ENCODE results near the gene ATF3. TPM values are rescaled to one million over a fixed set of nuclear protein-coding genes. Genes with fewer than 3 reads are reported as not detected.

The ATF3 gene
- total and polyA plus RNA-seq, 3 experiments from 2014 or later: 58.8 to 59.0 TPM; not detected in 1

DNA sequence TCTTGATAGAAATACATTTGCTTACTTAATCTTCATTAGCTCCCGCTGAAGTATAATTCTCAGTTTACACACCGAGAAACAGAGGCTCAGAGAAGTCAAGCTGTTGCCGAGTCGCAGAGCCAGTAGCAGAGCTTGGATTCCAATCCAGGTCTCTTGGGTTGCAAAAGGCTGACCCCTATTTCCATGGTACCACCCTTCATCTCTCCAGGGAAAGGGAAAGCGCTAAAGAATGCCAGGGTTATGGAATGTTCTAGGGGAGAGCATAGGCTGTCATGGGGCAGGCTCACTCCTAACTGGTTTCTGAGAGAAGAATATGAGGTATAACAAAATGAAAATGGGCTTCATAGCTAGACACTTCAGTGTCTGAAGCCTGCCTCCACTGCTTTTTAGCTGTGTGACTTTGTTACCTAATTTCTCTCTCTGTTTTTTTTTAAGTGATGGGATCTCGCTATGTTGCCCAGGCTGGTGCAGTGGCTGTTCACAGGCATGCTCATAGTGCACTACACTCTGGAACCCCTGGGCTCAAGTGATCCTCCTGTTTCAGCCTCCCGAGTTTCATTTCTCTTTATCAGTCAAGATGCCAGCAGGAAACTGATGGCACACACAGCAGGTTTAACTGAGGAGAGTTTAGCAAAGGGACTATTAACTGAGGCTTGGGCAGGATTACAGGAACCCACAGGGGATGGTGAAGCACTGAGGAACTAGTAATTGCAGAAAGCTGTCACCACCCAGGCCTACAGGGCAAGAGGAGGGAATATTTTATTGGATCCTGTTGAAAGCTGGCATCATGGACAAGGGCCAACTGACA lies 25.5 kb upstream of the ATF3 start:
- Mint-ChIP-seq H3K36me3 (peaks cover 0 to 2% (median 0%) of the 10 kb centered on the region in 3 donors), H3K4me3 (no peak overlapping the region), H3K27me3 (peaks cover 15 to 78% of the 10 kb centered on the region in 2 donors), H3K9me3 (no peaks in the 10 kb centered on the region), H3K4me1 (no peaks in the 10 kb centered on the region), H3K27ac (no peak overlapping the region)
- CTCF ChIA-PET: no interaction called here
- Histone ChIP-seq H3K4me1 (ENCODE audit: insufficient read depth, low read length) (no peaks in the 10 kb centered on the region), H3K4me3 (ENCODE audit: low read length) (no peak overlapping the region), H3K27ac (ENCODE audit: low read depth, low read length) (no peak overlapping the region), H3K27me3 (ENCODE audit: insufficient read depth, low read length, poor library complexity, severe bottlenecking) (peaks cover 29% of the 10 kb centered on the region), H3K9me3 (ENCODE audit: low read length) (no peaks in the 10 kb centered on the region), H3K36me3 (ENCODE audit: insufficient read depth, low read length) (no peaks in the 10 kb centered on the region)
- POLR2A ChIA-PET: no interaction called here
- DNase-seq: no peak

DNA sequence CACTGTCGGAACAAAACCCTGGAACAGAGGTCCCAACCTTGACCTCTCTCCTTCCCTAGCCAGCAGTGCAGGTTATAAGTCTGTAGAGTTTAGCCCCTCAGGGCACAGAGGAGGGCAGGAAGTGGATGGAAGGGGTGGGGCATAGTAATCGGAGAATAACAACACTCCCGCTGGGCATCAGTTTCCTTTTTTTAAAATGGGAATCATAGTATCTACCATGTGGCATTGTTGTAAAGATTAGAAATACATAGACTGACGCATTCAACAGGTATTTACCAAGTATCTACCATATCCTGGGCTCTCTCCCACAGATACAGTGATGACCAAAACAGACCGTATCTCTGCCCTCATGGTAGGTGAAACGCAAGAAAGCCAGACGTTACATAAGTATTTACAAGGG lies 24.9 kb upstream of the ATF3 start:
- no peaks in the 10 kb centered on the region for H3K4me1 ChIP-seq (ENCODE audit: insufficient read depth, low read length)
- DNase-seq: no peak
- ChIA-PET CTCF (no interaction called here), POLR2A (no interaction called here)
- no peaks in the 10 kb centered on the region for H3K9me3 ChIP-seq (ENCODE audit: low read length)
- H3K4me3 Mint-ChIP-seq: no peak overlapping the region
- peaks cover 15 to 77% of the 10 kb centered on the region in 2 donors for H3K27me3 Mint-ChIP-seq
- no peak overlapping the region for H3K4me3 ChIP-seq (ENCODE audit: low read length)
- H3K27me3 ChIP-seq (ENCODE audit: insufficient read depth, low read length, poor library complexity, severe bottlenecking): peaks cover 31% of the 10 kb centered on the region
- H3K36me3 Mint-ChIP-seq: peaks cover 0 to 2% (median 0%) of the 10 kb centered on the region in 3 donors
- no peak overlapping the region for H3K27ac ChIP-seq (ENCODE audit: low read depth, low read length)
- no peak overlapping the region for H3K27ac Mint-ChIP-seq
- no peaks in the 10 kb centered on the region for H3K9me3 Mint-ChIP-seq
- H3K4me1 Mint-ChIP-seq: no peaks in the 10 kb centered on the region
- H3K36me3 ChIP-seq (ENCODE audit: insufficient read depth, low read length): no peaks in the 10 kb centered on the region

DNA sequence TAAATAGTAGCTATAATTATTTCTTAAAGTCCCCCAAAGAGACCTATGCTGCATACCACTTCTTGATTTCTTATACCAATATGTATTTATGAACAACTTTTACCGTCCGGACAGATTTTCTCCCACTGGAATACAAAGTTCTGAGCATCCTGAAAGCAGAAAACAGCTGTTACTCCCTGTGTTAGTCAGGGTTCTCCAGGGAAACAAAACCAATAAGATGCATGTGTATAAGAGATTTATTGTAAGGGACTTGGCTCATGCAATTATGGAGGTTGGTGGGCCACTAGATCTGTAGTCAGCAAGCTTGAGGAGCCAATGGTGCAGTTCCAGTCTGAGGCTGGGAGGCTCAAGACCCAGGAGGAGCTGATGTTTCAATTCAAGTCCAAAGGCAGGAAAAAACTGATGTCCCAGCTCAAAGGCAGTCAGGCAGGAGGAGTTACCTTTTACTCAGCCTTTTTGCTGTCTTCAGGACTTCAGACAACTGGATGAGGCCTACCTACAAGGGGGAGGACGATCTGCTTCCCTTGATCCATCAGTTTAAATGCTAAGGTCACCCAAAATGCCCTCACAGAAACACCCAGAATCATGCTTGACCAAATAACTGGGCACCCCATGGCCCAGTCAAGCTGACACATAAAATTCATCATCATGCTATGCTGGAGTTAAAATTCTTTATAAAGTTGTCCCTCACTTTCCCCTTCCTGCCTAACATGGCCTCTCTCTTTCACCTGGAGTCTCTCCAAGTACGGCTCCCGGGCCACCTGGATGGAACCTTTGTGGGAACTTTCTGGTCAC lies 24.3 kb upstream of the ATF3 start:
- no peaks in the 10 kb centered on the region for H3K36me3 ChIP-seq (ENCODE audit: insufficient read depth, low read length)
- no peak overlapping the region for H3K4me3 Mint-ChIP-seq
- no peak overlapping the region for H3K27ac ChIP-seq (ENCODE audit: low read depth, low read length)
- H3K27me3 ChIP-seq (ENCODE audit: insufficient read depth, low read length, poor library complexity, severe bottlenecking): peaks cover 31% of the 10 kb centered on the region
- H3K4me1 Mint-ChIP-seq: no peaks in the 10 kb centered on the region
- peaks cover 17 to 77% of the 10 kb centered on the region in 2 donors for H3K27me3 Mint-ChIP-seq
- H3K27ac Mint-ChIP-seq: no peak overlapping the region
- no peaks in the 10 kb centered on the region for H3K9me3 Mint-ChIP-seq
- no peaks in the 10 kb centered on the region for H3K4me1 ChIP-seq (ENCODE audit: insufficient read depth, low read length)
- peaks cover 0 to 2% (median 0%) of the 10 kb centered on the region in 3 donors for H3K36me3 Mint-ChIP-seq
- no peaks in the 10 kb centered on the region for H3K9me3 ChIP-seq (ENCODE audit: low read length)
- no peak overlapping the region for H3K4me3 ChIP-seq (ENCODE audit: low read length)
- no peak for DNase-seq
- CTCF ChIA-PET: no interaction called here
- POLR2A ChIA-PET: no interaction called here

DNA sequence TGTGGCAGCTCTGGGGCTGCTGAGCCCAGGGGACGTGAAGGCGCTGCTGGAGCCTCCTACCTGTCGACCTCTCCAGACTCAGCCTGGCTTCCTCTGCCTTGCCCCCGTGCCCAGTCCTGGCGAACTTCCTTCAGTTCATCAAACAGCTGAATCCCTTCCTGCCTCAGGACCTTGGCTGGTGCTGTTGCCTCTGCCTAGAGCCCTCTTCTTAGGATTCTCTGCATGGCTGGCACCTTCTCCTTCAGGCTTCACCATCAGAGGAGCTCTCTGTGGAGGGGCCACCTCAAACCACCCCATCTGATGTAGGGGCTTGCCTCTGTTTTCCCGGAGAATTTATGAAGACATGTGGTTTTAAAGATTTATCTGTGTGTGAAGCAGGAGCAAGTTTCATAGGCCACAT lies 23.4 kb upstream of the ATF3 start:
- Mint-ChIP-seq H3K27me3 (peaks cover 18 to 73% of the 10 kb centered on the region in 2 donors), H3K36me3 (peaks cover 0 to 2% (median 0%) of the 10 kb centered on the region in 3 donors), H3K4me1 (no peaks in the 10 kb centered on the region), H3K4me3 (no peak overlapping the region), H3K9me3 (no peaks in the 10 kb centered on the region), H3K27ac (no peak overlapping the region)
- no peak for DNase-seq
- Histone ChIP-seq H3K4me1 (ENCODE audit: insufficient read depth, low read length) (no peaks in the 10 kb centered on the region), H3K9me3 (ENCODE audit: low read length) (no peaks in the 10 kb centered on the region), H3K36me3 (ENCODE audit: insufficient read depth, low read length) (no peaks in the 10 kb centered on the region), H3K27ac (ENCODE audit: low read depth, low read length) (no peak overlapping the region), H3K4me3 (ENCODE audit: low read length) (no peak overlapping the region), H3K27me3 (ENCODE audit: insufficient read depth, low read length, poor library complexity, severe bottlenecking) (peaks cover 31% of the 10 kb centered on the region)
- CTCF ChIA-PET: no interaction called here
- POLR2A ChIA-PET: no interaction called here

DNA sequence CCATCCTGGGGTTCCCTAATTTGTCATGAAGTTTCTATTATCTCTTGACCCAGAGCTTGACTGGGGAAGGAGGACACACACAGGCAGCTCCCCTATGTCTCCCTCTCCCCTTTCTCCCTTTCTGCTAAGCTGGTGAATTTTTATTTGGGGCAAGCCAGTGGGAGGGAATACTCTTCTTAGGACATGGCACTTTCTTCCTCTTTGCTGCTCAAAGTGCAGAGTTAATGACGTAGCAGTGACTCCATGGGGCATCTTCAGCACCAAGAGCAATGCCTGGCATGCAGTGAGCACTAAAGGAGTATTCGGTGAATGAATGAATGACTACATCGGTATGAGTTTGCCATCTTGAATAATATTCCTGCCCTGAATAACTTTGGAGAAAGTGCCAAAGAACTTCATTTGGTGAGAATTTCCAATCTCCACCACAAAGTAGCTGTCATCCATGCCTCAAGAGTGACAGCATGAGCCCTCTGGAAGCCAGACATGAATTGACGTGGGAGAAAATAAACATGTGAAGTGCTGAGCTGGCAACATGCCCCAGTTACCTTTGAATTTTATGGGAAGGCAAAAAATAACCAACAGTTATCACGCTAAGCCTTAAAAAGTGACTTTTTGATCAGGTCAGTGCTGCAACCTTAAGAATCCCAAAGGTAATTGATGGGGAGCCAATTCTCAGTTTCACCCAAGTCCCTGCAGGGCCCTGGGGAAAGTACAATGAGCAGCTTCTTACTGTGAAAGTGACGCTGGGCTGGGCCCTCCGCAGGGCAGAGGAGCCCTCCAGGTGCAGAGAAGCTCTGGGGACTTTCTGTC lies 22.1 kb upstream of the ATF3 start:
- Histone ChIP-seq H3K36me3 (ENCODE audit: insufficient read depth, low read length) (no peaks in the 10 kb centered on the region), H3K9me3 (ENCODE audit: low read length) (no peaks in the 10 kb centered on the region), H3K27ac (ENCODE audit: low read depth, low read length) (no peak overlapping the region), H3K4me3 (ENCODE audit: low read length) (no peak overlapping the region), H3K27me3 (ENCODE audit: insufficient read depth, low read length, poor library complexity, severe bottlenecking) (peaks cover 31% of the 10 kb centered on the region), H3K4me1 (ENCODE audit: insufficient read depth, low read length) (no peaks in the 10 kb centered on the region)
- POLR2A ChIA-PET: no interaction called here
- no peak overlapping the region for H3K4me3 Mint-ChIP-seq
- H3K36me3 Mint-ChIP-seq: peaks cover 0 to 2% (median 0%) of the 10 kb centered on the region in 3 donors
- CTCF ChIA-PET: interaction anchor here (0.8 kb wide), 1 partner anchor 20 kb away, joined by 3 read pairs; no protein-coding TSS in a partner anchor
- no peaks in the 10 kb centered on the region for H3K9me3 Mint-ChIP-seq
- no peak for DNase-seq
- no peak overlapping the region for H3K27ac Mint-ChIP-seq
- H3K27me3 Mint-ChIP-seq: peaks cover 21 to 82% of the 10 kb centered on the region in 2 donors
- H3K4me1 Mint-ChIP-seq: no peaks in the 10 kb centered on the region

DNA sequence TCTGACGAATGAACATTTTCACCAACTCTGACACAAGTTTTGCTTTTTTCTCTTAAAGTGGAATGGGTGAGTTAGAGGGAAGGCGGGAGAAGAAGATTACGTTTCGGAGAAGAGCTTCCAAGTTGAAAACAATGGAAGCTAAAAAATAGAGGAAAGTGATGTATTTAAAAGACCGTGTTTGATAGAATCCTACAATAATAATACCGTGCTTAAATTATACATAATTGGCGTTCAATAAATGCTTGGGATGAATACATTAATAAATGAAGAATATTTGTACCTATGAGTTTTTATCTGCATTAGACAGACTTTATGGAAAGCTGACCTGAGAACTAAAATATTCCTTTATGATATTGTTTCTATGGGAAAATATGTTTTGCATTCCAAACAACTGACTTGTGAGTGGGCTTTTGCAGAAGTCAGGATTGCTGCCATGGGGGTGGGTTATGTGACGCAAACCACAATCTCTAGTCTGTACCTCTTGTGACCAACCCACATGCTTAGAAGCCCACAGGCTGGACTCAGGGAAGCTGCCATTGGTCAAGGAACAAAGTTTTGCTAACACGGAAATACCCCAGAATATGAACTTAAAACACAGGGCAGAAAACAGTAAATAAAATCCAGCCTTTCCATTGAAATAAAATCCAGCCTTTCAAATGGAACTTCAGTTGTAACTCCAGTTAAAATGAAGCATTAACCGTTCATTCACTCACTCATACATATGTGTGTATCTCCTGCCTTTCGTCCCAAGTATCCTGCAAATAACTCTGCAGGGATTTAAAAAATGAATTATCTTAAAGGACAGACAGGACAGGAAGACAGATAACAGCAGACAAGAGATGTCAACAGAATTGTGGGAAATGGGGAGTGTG lies 21.3 kb upstream of the ATF3 start:
- H3K27me3 Mint-ChIP-seq: peaks cover 23 to 83% of the 10 kb centered on the region in 2 donors
- POLR2A ChIA-PET: no interaction called here

DNA sequence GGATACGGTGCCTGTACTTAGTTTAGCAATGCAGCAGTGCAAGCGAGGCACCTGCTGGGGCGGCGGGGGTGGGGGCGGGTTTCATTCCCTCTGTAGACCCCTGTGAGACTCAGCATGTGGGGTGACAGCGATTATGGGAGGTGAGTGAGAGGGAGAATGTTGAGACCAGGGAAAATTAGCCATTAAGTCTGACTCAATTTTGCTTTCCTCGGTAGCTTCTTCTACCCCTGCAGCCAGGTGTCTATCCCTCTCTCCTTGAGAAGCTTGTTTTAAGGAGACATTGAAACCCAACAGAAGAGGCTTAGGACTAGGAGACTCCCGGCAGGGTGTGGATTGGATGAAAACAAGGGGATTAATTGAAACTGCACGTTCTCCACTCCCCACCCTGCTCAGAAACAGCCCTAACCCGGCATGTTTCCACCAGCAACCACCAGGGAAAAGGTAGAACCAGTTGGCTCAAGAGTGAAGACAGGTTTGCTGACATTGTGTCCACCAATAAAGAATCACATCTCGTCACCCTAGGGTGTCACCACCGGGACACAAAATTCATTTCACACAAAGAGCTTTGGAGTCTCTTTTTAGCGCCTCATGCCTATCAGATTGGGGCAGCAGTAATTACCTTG lies 20.6 kb upstream of the ATF3 start:
- Histone ChIP-seq H3K27me3 (ENCODE audit: insufficient read depth, low read length, poor library complexity, severe bottlenecking) (peaks cover 31% of the 10 kb centered on the region), H3K4me3 (ENCODE audit: low read length) (no peak overlapping the region), H3K27ac (ENCODE audit: low read depth, low read length) (no peak overlapping the region), H3K4me1 (ENCODE audit: insufficient read depth, low read length) (no peaks in the 10 kb centered on the region), H3K36me3 (ENCODE audit: insufficient read depth, low read length) (no peaks in the 10 kb centered on the region), H3K9me3 (ENCODE audit: low read length) (no peaks in the 10 kb centered on the region)
- no peak for DNase-seq
- H3K27me3 Mint-ChIP-seq: peaks cover 20 to 77% of the 10 kb centered on the region in 2 donors
- no peak overlapping the region for H3K4me3 Mint-ChIP-seq
- H3K27ac Mint-ChIP-seq: no peak overlapping the region
- H3K9me3 Mint-ChIP-seq: no peaks in the 10 kb centered on the region
- ChIA-PET CTCF (no interaction called here), POLR2A (no interaction called here)
- no peaks in the 10 kb centered on the region for H3K36me3 Mint-ChIP-seq
- H3K4me1 Mint-ChIP-seq: no peaks in the 10 kb centered on the region

More for the DNA sequence above, 21.3 kb upstream of the ATF3 start:
- peaks cover 0 to 2% (median 0%) of the 10 kb centered on the region in 3 donors for H3K36me3 Mint-ChIP-seq
- no peak overlapping the region for H3K4me3 Mint-ChIP-seq
- H3K4me1 Mint-ChIP-seq: no peaks in the 10 kb centered on the region
- no peak overlapping the region for H3K4me3 ChIP-seq (ENCODE audit: low read length)
- no peaks in the 10 kb centered on the region for H3K4me1 ChIP-seq (ENCODE audit: insufficient read depth, low read length)
- H3K27ac ChIP-seq (ENCODE audit: low read depth, low read length): no peak overlapping the region
- H3K9me3 Mint-ChIP-seq: no peaks in the 10 kb centered on the region
- H3K27me3 ChIP-seq (ENCODE audit: insufficient read depth, low read length, poor library complexity, severe bottlenecking): peaks cover 31% of the 10 kb centered on the region
- CTCF ChIA-PET: interaction anchor here (0.8 kb wide), 1 partner anchor 19 kb away, joined by 3 read pairs; no protein-coding TSS in a partner anchor
- H3K36me3 ChIP-seq (ENCODE audit: insufficient read depth, low read length): no peaks in the 10 kb centered on the region
- DNase-seq: no peak
- H3K9me3 ChIP-seq (ENCODE audit: low read length): no peaks in the 10 kb centered on the region
- H3K27ac Mint-ChIP-seq: no peak overlapping the region

All from CD8-positive, alpha-beta memory T cell (primary cell).